GM12892 (cell line): ENCODE measurements around the gene SRSF8.

Experiments used
- DNase-seq: peaks from one replicate; pipeline ENCODE4 v3.0.0; 2011; ENCODE audit not compliant: insufficient read length
- FAIRE-seq: peaks from 2 replicates; lab custom pipeline; 2011; peaks lifted over from hg19 to GRCh38; lab: Jason Lieb, UNC
- POLR2A ChIP-seq: IDR thresholded peaks from 2 replicates; pipeline ENCODE4 v1.6.1; 2011; ENCODE audit warnings: low read depth, low read length, control low read depth
- POLR2AphosphoS5 ChIP-seq: IDR thresholded peaks from 2 replicates; pipeline ENCODE4 v1.6.1; 2011; ENCODE audit warnings: low read depth, low read length, control low read depth
- TAF1 ChIP-seq: IDR thresholded peaks from 2 replicates; pipeline ENCODE4 v1.6.1; 2011; ENCODE audit warnings: low read depth, mild to moderate bottlenecking, control low read depth, low read length, borderline replicate concordance

The SRSF8 gene

DNA sequence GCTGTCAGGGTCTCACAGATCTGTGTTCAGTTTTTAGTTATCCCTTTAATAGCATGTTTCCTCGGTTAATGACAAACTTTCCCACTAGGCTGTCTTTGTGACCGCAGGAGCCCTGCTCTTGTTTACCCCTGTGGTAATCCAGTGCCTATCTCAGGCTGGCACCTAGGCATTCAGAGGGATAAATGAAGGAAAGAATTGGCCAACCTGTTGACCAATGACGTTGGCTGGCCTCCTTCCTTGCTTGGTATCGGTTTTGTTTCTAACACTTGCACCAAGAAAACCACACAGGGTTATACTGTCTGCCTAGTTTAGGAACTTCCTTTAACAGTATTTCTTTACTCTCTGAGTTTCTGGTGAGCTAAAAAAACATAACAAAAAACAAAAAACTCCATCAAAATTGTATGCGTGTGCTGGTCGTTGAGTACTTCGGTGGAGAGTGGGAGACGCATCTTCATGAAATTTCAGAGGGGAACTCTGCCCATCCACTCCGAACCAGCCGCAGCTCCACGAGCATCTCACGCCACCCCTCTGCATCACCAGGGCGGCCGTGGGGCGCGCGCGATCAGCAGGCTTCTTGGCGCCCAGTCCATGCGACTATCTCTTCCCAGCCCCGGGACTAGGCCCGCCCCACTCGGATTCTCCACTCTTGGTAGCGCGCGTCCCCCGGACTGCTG, 22.4 kb downstream of the SRSF8 start:
- DNase-seq (no peak), FAIRE-seq (peak; percentile 86)
- TF ChIP-seq POLR2A (no peak), POLR2AphosphoS5 (no peak), TAF1 (no peak)

DNA sequence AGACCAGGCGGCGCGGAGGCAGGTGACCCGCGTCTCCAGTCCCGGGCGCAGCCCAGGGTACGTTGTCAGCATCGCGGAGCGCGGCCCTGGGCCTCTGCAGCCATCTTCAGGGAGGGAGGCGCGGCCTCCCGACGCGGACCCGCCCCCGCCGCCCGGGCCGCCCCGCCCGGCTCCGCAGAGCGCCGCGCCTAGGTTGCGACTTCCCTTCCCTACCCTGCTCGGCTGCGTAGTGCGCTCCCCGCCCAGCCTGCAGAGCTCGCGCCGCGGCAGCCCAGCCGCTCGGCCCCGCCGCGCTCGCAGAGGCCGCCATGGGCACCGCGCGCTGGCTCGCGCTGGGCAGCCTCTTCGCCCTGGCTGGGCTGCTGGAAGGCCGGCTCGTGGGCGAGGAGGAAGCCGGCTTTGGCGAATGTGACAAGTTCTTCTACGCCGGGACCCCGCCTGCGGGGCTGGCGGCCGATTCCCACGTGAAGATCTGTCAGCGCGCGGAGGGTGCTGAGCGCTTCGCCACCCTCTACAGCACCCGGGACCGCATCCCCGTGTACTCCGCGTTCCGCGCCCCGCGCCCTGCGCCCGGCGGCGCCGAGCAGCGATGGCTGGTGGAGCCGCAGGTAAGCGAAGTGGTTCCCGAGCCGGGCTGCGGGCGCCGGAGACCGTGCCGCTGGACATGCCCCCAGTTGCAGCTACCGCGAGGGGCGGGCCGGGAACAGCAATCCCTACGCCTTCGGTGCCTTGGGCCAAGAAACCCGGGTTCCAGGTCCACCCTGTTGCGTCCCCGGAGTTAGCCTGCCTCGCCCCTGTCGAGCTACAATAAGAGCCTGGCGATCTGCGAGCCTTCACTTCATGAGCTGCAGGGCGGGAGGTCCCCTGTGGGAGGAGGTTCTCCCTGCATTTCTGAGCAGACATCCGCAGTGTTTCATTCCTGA, 23.2 kb downstream of the SRSF8 start, which contains the start of gene ENDOD1:
TSS of gene ENDOD1 (plus strand) at position 227 of the 923 bp plus-strand sequence. CDS start at position 309, 82 bp downstream.
- DNase-seq (peak; percentile 82), FAIRE-seq (peak; percentile 97)
- peak; percentile 60 for TF ChIP-seq POLR2AphosphoS5
- TF ChIP-seq POLR2A, result peak; percentile 86
- TF ChIP-seq TAF1, result peak; percentile 68

DNA sequence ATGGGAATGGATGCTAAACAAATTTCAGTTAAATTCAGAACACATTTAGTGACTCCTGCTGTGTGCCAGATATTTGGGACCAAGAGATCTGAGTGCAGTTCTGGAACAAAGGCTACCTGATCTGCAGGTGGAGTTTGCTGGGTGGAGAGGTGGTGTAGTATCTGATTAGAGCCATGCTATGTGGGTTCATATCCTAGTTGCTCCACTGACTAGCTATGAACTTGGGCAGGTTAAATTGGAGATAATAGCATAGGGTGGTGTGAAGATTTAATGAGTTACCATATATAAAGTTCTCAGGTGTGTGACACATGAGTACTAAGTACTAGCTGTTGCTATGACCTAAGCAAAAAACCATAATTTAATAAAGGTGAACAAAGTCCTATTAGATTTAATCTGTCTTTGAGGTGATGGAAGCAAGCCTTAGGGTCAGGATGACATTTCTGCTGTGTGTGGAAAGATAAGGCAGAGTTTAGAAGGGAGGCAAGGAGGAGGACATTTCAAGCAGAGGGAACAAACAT, 25.0 kb downstream of the SRSF8 start:
- TF ChIP-seq POLR2AphosphoS5, result no peak
- no peak for TF ChIP-seq POLR2A
- no peak for TF ChIP-seq TAF1
- no peak for FAIRE-seq

DNA sequence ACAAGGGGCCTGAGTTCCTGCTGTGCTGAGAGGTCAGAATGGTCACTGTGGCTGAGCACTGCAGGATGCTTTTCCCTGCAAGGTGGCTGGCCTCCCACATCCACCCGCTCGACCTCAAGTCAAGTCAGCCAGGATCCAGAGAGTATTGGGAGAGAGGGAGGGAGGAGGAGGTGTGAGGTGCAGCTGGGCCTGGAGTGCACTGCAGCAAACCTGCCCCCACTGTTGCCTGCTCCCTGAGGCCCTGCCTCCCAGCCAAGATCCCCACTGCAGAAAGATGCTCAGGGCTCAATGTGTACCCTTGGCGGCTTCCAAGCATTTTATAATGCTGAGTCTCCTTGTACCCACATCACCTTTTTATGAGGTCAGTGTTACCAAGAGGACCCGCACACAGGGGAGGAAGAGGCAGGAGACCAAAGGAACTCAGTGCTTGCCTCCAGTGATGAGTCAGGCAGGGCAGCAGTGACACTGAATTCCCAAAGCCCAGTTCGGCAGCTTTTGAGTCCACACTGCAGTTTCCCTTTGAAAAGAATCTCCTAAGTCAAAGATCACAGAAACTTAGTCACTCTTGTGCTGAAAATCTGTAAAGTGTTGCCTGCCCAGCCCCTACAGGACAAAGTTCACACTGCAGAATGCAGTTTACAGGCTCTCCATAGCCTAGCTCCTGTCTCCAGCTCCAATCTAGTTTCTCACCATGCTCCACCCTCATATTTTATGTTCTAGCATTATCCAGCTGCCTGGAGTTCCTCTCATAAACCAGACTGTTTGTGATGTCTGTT, 26.0 kb downstream of the SRSF8 start:
- FAIRE-seq, result no peak
- TF ChIP-seq TAF1 (no peak), POLR2AphosphoS5 (no peak), POLR2A (no peak)
- DNase-seq, result no peak

More for the DNA sequence above, 25.0 kb downstream of the SRSF8 start:
- DNase-seq, result no peak

DNA sequence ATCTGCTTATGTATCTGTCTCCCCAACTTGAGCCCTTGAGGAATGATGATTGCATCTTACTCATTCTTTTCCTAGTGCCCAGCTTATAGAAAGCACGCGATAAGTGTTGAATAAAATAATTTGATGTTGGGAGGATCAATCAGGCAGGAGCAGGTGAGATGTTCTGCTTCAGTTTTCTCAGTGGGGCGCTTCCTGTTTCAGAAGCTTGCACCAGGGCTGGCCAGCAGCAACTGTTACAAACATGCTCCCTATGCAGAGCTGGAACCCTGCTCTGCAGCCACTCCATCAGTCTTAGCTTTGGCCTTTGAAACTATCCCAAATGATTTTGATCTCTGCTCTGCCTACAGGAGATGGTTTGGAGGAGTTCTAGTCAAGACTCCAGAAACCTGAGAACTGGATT, 26.8 kb downstream of the SRSF8 start:
- DNase-seq (no peak), FAIRE-seq (peak; percentile 86)
- TF ChIP-seq POLR2AphosphoS5 (no peak), POLR2A (no peak), TAF1 (no peak)

DNA sequence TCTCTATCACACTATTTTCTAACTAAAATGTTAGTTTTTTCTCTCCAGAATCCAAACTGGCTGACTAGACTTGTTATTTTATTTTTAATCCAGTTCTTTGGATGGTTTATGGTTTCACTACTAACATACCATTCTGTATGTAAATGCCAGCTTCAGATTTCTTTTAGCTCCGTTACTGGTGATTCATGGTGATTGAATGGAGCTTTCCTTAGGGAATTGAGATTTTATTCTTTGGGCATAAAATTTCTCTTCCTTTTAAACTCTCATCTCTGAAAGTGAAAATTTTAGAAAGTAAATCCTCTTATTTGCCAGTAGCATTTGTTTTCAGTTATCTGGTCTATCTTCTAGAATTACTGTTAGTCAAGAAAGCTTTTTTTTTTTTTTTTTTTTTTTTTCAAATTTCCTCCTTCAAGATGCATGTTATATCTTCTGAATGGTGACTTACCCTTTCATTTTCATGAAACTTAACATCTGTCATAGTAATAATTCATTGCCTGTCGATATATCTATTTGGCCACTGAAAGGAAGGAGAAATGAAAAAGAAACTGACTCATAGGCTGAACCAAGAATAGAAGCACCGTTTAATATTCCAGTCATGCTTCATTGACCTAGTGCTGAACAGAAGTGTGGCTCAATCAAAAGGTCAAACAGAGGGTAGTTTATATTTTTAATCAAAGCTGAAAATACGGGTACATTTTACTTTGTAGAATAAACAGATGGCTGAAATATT, 29.3 kb downstream of the SRSF8 start:
- DNase-seq (no peak), FAIRE-seq (peak; percentile 76)
- TF ChIP-seq TAF1 (no peak), POLR2A (no peak), POLR2AphosphoS5 (no peak)

DNA sequence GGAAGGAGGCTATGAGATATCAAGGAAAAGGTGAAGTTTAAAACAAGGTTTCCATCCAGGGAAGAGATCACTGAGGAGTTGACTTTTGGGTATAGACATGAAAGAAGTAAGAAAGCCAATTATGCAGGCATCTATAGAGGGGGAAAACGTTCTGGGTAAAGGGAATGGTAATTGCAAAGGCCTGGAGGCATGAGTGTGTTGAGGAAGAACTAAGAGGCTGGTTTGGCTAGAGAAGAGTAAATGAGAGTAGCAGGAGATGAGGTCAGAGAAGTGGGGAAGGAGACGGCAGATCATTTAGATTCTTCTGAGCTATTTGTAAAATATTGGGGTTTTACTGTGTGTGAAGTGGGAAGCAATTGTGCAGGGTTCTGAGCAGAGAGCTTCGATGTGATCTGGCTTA, 30.5 kb downstream of the SRSF8 start:
- no peak for DNase-seq
- TF ChIP-seq POLR2A (no peak), TAF1 (no peak), POLR2AphosphoS5 (no peak)
- no peak for FAIRE-seq

DNA sequence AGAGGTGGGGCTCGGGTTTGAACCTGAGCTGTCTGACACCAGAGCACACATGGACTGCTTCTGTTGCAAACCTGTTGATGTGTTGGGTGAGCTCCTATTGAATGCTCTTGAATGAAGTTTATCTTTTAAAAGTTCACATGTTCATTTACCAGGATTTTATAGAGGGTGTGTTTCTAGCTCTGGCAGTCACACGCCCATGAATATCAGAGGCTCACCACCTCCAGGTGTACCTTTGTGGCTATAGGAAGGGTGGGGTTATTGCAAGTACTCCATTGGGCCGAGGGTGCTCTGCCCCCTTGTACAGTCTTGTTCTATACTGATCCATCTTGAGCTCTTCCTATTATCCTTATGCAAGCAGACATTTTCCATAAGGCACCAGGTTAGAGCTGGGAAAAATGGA, 32.1 kb downstream of the SRSF8 start:
- TF ChIP-seq POLR2A (no peak), TAF1 (no peak), POLR2AphosphoS5 (no peak)
- DNase-seq (no peak), FAIRE-seq (no peak)

DNA sequence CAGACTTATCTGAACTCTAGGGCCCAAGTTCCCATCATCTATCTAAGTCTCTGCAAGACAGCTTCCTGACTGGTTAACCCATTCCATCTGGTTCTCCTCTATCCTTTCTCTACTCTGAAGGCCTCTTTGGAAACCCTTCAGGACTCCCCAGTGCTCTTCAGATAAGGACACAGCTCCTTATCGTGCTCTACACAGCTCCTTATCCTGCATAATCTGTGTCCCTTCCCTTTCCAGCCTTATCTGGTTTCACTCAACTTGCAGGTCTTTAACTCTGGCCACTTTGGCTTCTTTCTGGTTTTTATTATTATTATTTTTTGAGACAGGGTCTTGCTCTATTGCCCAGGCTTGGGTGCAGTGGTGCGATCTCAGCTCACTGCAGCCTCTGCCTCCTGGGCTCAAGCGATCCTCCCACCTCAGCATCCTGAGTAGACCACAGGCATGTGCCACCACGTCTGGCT, 33.5 kb downstream of the SRSF8 start:
- FAIRE-seq (no peak), DNase-seq (no peak)
- no peak for TF ChIP-seq TAF1
- no peak for TF ChIP-seq POLR2AphosphoS5
- TF ChIP-seq POLR2A, result no peak
